Stomach (tissue), 4 donors: ENCODE results near the gene CCDC30.

ENCODE experiments used
- EP300 ChIP-seq: sonication (generic); formaldehyde crosslinking; IDR thresholded peaks from one replicate; pipeline ENCODE4 v1.6.1; 2017; ENCODE audit warnings: antibody characterized with exemption
- POLR2A ChIP-seq, 4 donors: fragments of 450-650 bp; IDR thresholded peaks; one replicate each; pipeline ENCODE4 v1.6.1; 2016; ENCODE audit warnings: antibody characterized with exemption in 4 of 4, control low read depth in 2 of 4, mild to moderate bottlenecking in 1 of 4, moderate library complexity in 1 of 4
- POLR2AphosphoS5 ChIP-seq, 3 donors: sonication (generic); formaldehyde crosslinking; IDR thresholded peaks; one replicate each; pipeline ENCODE4 v1.6.1; 2016; ENCODE audit warnings: antibody characterized with exemption in 3 of 3
- TF ChIP-seq, protein P1 (sequence below), 7 experiments: fragments of 450-650 bp in 4 of 7; fragments of 200-600 bp in 3 of 7; sonication (generic) in 3 of 7; IDR thresholded peaks; one replicate each; pipeline ENCODE4 v1.5.1; 2016 to 2019; ENCODE audit warnings: antibody characterized with exemption in 7 of 7, control low read depth in 2 of 7, mild to moderate bottlenecking in 1 of 7

DNA sequence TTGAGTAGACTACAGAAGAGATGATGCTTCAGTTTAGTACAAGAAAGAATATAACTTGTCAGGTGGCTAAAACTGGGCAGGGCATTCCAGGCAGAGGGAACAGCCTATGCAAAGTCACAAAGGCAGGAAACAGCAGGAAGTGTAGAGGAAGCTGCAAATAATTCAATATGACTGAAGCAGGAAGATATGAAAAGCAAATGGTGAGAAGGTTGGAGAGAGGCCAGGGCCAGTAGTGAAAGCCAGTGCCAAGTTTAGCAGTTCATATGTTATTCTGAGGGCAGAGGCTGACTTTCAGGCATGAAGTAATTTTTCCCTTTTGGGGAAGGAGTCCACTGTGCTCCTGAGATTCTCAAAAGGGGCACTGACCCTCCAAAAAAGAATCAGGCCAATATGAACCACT lies 211.1 kb downstream of the CCDC30 start:
- TF ChIP-seq, protein P1, sequence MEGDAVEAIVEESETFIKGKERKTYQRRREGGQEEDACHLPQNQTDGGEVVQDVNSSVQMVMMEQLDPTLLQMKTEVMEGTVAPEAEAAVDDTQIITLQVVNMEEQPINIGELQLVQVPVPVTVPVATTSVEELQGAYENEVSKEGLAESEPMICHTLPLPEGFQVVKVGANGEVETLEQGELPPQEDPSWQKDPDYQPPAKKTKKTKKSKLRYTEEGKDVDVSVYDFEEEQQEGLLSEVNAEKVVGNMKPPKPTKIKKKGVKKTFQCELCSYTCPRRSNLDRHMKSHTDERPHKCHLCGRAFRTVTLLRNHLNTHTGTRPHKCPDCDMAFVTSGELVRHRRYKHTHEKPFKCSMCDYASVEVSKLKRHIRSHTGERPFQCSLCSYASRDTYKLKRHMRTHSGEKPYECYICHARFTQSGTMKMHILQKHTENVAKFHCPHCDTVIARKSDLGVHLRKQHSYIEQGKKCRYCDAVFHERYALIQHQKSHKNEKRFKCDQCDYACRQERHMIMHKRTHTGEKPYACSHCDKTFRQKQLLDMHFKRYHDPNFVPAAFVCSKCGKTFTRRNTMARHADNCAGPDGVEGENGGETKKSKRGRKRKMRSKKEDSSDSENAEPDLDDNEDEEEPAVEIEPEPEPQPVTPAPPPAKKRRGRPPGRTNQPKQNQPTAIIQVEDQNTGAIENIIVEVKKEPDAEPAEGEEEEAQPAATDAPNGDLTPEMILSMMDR (IDR thresholded peaks at IDR 0.05), result no peak
- no peak for TF ChIP-seq POLR2AphosphoS5 (IDR thresholded peaks at IDR 0.05)
- TF ChIP-seq EP300, result no peak
- no peak for TF ChIP-seq POLR2A (IDR thresholded peaks at IDR 0.05)
